HG02759 (cell line): ENCODE data around the gene YIPF1.
"Not testable (repeated sequence)": the region's sequence is repeated elsewhere in the genome, so short reads cannot be mapped to it uniquely, and the experiment has no call there.

Experiments used
- ATAC-seq: cut with Tn5 transposase; IDR thresholded peaks from one replicate; pipeline ENCODE4 v1.9.1; 2021; ENCODE audit warnings: mild to moderate bottlenecking, moderate library complexity; ENCODE audit not compliant: unreplicated experiment

Gene YIPF1

DNA sequence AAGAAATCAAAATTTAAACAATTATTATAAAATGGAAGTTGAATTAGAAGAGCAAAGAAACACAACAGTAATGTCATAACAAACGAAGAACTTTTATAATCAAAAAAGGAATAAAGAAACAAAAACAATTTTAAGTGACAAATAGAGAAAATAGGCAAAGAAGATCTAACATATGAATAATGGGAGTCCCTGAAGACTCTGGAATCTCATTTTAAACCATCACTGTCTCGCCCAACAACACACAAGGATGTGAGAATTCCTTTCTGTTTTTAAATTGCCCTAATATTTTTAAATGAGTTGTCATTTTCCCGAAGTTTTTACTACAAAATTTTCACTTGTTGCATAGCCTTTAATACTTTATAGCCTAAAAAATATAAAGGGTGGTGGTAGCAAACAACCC is 47.2 kb downstream of the YIPF1 start:
- ATAC-seq, result no peak

DNA sequence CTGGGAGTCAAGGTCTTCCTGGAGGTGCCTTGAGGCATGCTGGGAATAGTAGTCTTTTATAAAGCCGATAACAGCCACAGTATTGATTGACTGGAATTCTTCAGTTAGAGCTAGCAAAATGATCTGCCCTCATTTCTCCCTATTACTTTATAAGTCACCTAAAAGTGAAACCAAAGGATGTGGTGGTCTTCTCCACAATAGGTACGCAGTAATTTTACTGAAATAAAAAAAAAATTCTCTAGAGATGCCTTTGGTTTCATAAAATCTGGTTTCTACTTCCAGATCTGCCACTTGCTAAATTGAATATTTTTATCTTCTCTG is 51.0 kb downstream of the YIPF1 start:
- no peak for ATAC-seq

GRCh38 chr1:53837924-53838653 is 51.5 kb downstream of the YIPF1 start, which contains the start of gene NDC1:
Gene NDC1 (minus strand): TSS chr1:53838296. CDS start chr1:53838261, 35 bp downstream.
- peak; percentile 89 for ATAC-seq

DNA sequence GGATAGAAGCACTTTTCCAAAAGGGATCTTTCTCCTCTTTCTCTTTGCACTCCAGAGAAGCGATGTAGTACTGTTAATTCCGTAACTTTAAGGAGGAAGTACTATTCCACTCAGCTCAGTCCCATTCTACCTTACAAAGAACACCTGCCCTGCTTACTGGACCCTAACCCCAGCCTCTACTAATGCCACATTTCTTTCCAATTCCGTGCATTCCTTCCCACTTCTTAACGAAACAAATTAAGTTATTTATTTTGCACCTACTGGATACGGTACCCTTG is 52.0 kb downstream of the YIPF1 start:
- ATAC-seq, result no peak

- ATAC-seq, result no peak
Measured at GRCh38 chr1:53835491-53835890, 54.1 kb downstream of the YIPF1 start.

GRCh38 chr1:53834776-53835175 is 54.8 kb downstream of the YIPF1 start:
- ATAC-seq, result no peak

DNA sequence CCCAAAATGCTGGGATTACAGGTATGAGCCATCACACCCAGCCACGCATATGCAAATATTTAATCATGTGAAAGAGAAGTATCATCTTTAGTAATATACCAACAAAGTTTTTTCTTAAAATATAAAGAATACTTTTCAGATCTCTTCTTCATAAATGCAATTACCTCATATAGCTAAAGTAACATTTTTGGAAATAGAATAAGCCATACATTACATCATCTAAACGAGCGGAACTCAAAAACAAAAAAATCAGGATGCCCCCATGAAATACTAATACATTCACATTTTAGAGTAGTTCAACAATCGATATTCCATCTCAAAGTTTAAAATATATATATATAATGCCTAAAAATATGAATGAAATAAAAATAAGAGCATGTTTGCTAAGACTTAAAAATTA is 56.2 kb downstream of the YIPF1 start:
- ATAC-seq, result no peak

DNA sequence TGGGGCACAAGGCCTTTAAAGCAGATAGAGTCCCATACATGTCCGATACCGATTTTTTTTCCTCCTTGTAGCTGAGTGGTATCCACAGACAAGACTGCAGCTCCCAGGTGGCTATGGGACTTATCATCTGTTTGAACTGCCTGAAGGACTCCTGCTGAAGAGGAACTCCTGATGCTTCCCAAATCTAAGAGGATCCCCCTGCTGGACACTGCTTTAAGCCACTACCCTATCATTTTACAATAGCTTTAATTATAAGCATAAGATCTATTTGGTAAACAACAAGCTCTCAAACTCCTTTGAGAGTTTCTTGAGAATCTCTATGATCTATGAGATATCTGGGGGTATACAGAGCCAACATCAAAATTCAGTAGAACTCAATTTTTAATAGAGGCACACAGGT is 63.2 kb downstream of the YIPF1 start:
- ATAC-seq, result no peak

GRCh38 chr1:53825306-53825705 is 64.3 kb downstream of the YIPF1 start:
- no peak for ATAC-seq

DNA sequence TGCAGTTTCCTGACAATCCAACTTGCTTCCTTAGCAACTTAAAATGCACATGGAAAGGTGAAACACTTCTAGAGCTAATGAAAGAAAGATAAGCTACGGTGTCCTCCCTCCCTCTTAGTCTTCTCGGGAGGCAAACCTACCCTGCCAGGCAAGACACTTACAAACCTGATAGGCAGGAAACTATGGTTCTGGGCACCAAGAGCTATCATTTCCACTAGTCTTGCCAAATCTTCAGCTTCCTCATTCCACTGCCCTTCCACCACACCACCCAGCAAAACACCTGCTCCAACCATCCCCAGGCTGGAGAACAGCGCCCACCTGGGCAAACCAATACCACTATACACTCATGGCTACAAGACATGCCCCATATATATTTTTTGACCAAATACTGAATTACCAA is 66.7 kb downstream of the YIPF1 start:
- ATAC-seq, result no peak

DNA sequence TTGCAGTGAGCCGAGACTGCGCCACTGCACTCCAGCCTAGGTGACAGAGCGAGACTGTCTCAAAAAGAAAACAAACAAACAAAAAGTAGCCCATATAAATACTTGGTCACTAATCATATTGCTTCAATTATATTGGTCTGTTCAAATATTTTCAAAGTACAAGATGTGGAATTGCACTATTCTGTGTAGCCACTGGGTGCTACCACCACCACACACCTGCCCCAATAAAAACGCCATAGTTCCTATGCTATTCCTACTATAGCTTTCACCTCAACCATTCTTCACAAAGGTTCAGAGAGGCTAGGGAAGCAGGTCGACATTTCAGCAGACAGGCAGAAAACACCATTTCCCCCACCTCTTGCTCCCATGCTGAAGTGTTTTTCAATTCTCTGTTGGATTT is 68.2 kb downstream of the YIPF1 start:
- ATAC-seq, result no peak

DNA sequence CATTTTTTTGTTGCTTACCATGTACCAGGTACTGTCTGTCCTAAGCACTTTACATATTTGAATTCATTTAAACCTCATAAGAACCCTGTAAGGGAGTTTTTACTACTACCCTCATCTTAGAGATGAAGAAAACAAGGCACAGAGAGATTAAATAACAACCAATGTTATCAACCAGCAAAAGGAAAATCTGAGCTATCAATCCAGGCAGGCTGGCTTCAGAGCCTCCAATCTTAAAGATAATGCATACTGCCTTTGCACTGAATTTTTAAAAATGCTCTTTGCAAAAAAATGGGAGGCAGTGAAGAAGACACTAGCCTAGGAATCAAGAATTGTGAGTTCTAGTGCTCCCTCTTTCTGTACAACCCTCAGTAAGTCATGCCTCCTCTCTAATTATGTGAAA is 70.2 kb downstream of the YIPF1 start:
- ATAC-seq, result no peak

- ATAC-seq, result not testable (repeated sequence)
Measured at GRCh38 chr1:53816584-53816983, 73.0 kb downstream of the YIPF1 start.

GRCh38 chr1:53815484-53815883 is 74.1 kb downstream of the YIPF1 start:
- not testable (repeated sequence) for ATAC-seq

DNA sequence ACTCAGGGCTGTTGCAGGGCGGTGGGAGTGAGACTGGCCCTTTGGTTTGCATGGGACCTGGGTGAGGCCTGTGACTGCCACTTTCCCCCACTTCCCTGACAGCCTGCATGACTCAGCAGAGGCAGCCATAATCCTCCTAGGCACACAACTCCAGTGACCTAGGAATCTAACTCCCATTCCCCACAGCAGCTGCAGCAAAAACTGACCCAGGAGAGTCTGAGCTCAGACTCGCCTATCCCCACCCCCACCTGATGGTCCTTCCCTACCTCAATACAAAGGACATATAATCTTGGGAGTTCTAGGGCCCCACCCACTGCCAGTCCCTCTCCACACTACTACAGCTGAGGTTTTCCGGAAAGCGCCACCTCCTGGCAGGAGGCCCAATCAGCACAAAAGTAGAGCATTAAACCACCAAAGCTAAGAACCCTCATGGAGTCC is 78.2 kb downstream of the YIPF1 start:
- no peak for ATAC-seq

GRCh38 chr1:53810497-53810896 is 79.1 kb downstream of the YIPF1 start:
- no peak for ATAC-seq

DNA sequence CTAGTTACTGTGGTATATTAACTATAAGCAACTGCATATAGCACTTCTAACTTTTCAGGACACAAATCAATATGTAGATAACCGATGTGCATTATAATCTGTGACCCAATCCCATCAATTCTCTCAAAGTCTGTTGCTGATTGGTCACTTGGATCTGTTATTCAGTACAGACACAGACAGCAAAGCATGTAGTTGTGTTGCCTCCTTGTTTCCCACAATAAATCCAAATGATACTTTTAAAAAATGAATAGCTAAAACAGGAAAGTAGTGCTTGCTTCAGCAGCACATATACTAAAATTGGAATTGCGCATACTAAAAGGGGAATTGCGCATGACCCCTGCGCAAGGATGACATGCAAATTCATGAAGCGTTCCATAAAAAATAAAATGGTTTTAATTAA is 79.6 kb downstream of the YIPF1 start:
- ATAC-seq, result no peak

DNA sequence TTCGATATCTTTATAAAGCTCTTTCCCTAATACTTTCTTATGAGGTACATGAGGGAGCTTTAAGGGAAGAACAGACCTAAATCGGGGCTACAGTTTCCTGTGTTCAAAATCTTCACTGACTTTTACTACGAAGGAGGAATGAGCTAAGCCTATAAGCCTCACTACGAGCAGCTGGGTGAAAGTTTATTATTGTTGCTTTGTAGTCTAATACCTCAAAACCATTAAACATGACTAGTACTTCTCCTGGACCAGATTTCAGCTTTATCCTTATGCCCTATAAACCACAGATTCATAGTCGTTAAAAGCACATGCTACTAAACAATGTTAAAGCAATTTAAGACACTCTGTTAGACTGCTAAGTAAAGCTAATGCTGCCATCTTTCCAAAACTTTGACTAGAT is 81.7 kb downstream of the YIPF1 start:
- no peak for ATAC-seq

DNA sequence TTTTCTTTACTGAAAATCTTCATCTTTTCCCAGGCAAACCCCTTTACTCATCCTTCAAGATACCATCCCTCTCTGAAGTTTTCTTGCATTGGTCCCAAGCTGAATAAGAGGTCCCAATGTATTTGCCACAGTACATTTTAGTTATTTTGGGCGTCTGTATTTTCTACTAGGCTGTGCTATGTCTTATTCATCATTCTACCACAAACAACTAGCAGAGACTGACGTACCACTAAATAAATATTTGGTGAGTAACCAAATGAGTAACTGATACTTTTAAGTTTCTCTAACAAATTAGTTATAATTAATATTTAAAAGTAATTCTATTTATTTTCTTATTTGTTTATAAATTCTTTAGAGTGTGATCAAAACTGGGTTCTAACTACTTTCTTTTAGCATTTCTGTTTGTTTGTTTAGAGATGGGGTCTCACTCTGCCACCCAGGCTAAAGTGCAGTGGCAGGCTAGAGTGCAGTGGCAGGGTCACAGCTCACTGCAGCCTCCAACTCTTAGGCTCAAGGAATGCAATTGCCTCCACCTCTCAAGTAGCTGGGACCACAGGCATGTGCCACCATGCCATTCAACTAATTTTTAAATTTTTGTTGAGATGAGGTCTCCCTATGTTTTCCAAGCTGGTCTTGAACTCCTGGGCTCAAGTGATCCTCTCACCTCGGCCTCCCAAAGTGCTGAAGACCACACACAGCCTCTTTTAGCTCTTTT is 84.6 kb downstream of the YIPF1 start:
- no peak for ATAC-seq

GRCh38 chr1:53804181-53804580 is 85.4 kb downstream of the YIPF1 start:
- no peak for ATAC-seq
